ENCODE measurements around the gene LRP6. TPM values are rescaled to one million over a fixed set of nuclear protein-coding genes. Genes with fewer than 3 reads are reported as not detected.

Gene LRP6
- total RNA-seq, 1 experiment from 2014 or later: 62.4 TPM

DNA sequence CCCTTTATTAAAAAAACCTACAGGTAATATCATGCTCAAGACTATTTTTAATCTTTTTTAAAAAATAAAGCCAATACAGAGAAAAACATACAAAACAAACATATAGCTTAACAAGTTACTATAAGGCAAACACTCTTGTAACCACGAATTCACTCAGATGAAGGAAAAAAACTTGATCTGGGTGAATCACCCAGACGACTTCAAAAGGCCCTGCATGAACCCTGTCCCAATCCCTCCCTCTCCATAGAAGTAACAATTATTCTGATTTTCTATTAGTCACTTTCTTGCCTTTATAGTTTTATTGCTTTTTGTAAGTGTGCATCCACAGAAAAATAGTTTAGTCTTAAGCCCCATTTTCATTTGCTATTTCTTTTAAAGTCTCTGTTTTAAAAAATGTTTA is 72.6 kb downstream of the LRP6 start:
- no peak overlapping the region for H3K4me3 Mint-ChIP-seq
- H3K9me3 ChIP-seq (ENCODE audit: control insufficient read depth, low read depth, low read length): no peaks in the 10 kb centered on the region
- H4K8ac ChIP-seq (replicated peaks; ENCODE audit: insufficient read length, low read depth, low read length): no peak overlapping the region
- H2BK5ac ChIP-seq (ENCODE audit: insufficient read length, low read length): no peak overlapping the region
- WGBS (ENCODE audit: extremely low coverage, insufficient read length, low lambda C conversion rate): no CpG with 5 or more reads among the region's 2 CpGs
- no peak overlapping the region for H3K56ac ChIP-seq (ENCODE audit: insufficient read length, low read depth, low read length)
- no peak overlapping the region for H2AFZ ChIP-seq (ENCODE audit: low read length)
- H2BK12ac ChIP-seq (ENCODE audit: insufficient read length, low read depth, low read length): no peak overlapping the region
- no peak for TF ChIP-seq CTCF (conservative IDR thresholded peaks at IDR 0.05)
- no peak overlapping the region for H3K27ac Mint-ChIP-seq
- H3K79me1 ChIP-seq (ENCODE audit: insufficient read depth, low read depth, low read length, poor library complexity, severe bottlenecking): peaks cover 3% of the 10 kb centered on the region
- no peak overlapping the region for H3K4ac ChIP-seq (ENCODE audit: low read depth, low read length)
- no peak overlapping the region for H3K9ac ChIP-seq (ENCODE audit: extremely low read depth, insufficient read length, low read length)
- H3K18ac ChIP-seq (ENCODE audit: insufficient read length, low read depth, low read length): no peak overlapping the region
- no peaks in the 10 kb centered on the region for H3K27me3 ChIP-seq (ENCODE audit: insufficient read depth, low read length)
- H3T11ph ChIP-seq (ENCODE audit: low read length): no peak overlapping the region
- no peak overlapping the region for H3K27ac ChIP-seq (ENCODE audit: insufficient read length, low read depth, low read length)
- H3K14ac ChIP-seq (ENCODE audit: insufficient read depth, low read length): no peak overlapping the region
- no peaks in the 10 kb centered on the region; the same call in 1 of the 2 replicates for H3K27me3 Mint-ChIP-seq (ENCODE audit: low read depth)
- peaks cover 2 to 5% of the 10 kb centered on the region in 2 experiments; a peak in 3 of 5 replicates for H3K9me3 Mint-ChIP-seq
- H4K20me1 ChIP-seq (ENCODE audit: control insufficient read depth, insufficient read depth, insufficient read length): no peaks in the 10 kb centered on the region
- H3K4me2 ChIP-seq (ENCODE audit: insufficient read depth, insufficient read length, low read length): no peak overlapping the region
- H4K5ac ChIP-seq (ENCODE audit: insufficient read length, low read depth, low read length): no peak overlapping the region
- no peak overlapping the region for H2AK5ac ChIP-seq (ENCODE audit: insufficient read length, low read length)
- no peak overlapping the region for H2BK20ac ChIP-seq (ENCODE audit: low read depth, low read length, poor library complexity, severe bottlenecking)
- no peak overlapping the region for H2BK15ac ChIP-seq (ENCODE audit: low read depth, low read length)
- peaks cover 11 to 20% (median 18%) of the 10 kb centered on the region in 3 experiments for H3K36me3 Mint-ChIP-seq (ENCODE audit: insufficient read depth in 1 of 3, low read depth in 3 of 3)
- peaks cover 2 to 4% of the 10 kb centered on the region in 2 experiments; a peak in 1 of 4 replicates for H3K4me1 Mint-ChIP-seq
- no peak overlapping the region for H4K91ac ChIP-seq (ENCODE audit: insufficient read length, low read depth, low read length)
- H3K23me2 ChIP-seq (ENCODE audit: insufficient read length, low read depth, low read length, poor library complexity, severe bottlenecking): no peaks in the 10 kb centered on the region
- no peaks in the 10 kb centered on the region for H3K4me1 ChIP-seq (ENCODE audit: insufficient read depth, low read length)
- H3K23ac ChIP-seq (ENCODE audit: insufficient read length, low read depth, low read length): no peak overlapping the region
- peaks cover 2% of the 10 kb centered on the region; the same call in 1 of the 2 replicates for H3K79me2 ChIP-seq (ENCODE audit: insufficient read depth, low read length)
- H2BK120ac ChIP-seq (ENCODE audit: low read depth, low read length, poor library complexity, severe bottlenecking): no peak overlapping the region
- DNase-seq: no peak
